Right ventricle myocardium inferior (tissue), 1 donor: ENCODE measurements around the gene MX1. TPM values are rescaled to one million over a fixed set of nuclear protein-coding genes. Genes with fewer than 3 reads are reported as not detected.
A peak's percentile ranks its signal among the peaks of the same experiment; 100 is the strongest.
"Not testable (repeated sequence)": the region's sequence is repeated elsewhere in the genome, so short reads cannot be mapped to it uniquely, and the experiment has no call there.

ENCODE experiments used
- ATAC-seq: fragments of 200-7000 bp; cut with Tn5 transposase; one replicate; pipeline ENCODE4 v1.9.1; 2020; ENCODE audit warnings: mild to moderate bottlenecking, moderate library complexity
- DNase-seq: peaks from one replicate; pipeline ENCODE4 v3.0.0; 2021; ENCODE audit errors: missing footprints
- intact Hi-C: fragments of 100-400 bp; cut with DNase I; formaldehyde crosslinking; loops from one replicate; pipeline ENCODE4 v1.11.0; 2022
- total RNA-seq: library from RNA; stranded (reverse); fragmentation: NEBNext Ultra II Directional; extraction: Animal tissue kit (Norgen Biotek cat#: 25700); gene quantifications from one replicate; pipeline ENCODE4 v1.2.1, GENCODE V29; 2021
- donor health status: DM: no; HTN: yes; CAD: no; lungs with severe emphysema.

Gene MX1
- total RNA-seq, 1 donor from 2014 or later, result 11.0 TPM

DNA sequence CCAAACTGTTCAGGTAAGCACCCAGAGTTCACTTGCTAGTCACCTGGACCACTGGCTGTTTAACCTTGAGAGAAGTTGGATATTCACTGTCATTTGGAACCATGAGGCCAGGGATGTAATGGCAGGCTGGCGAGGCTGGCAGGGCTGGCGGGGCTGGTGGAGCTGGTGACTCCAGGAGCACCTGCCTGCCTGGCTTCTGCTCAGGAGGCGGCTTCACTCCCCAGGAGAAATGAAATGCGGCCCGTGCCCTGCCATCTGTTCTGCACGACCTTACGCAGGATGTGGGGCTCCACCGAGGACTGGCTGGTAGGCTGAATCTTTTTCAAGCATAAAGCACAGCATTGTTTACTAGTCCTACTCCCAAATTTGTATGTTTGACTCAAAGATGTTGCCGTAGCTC lies 22.7 kb upstream of the MX1 start:
- DNase-seq (no peak), ATAC-seq (no peak)
- intact Hi-C loops, result no loop called here

DNA sequence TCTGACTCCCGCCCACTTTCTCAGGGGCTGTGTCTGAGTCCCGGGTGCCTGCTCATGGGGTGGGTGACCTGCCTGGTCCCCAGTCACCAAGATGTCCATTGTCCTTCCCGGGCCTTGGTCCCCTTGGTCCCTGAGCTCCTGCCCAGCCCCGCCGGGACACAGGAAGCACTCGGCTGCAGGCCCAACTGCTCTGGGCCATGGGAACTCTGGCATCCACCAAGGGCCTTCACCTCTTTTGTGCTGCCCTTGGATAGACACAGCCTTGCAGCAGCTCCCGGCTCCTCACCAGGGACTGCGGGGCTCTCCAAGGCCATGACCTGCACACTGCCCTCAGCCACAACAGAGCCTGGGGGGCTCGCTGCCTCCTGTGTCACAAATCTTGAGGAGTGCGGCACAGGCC lies 22.1 kb upstream of the MX1 start:
- ATAC-seq (no peak), DNase-seq (no peak)
- intact Hi-C loops, result no loop called here

DNA sequence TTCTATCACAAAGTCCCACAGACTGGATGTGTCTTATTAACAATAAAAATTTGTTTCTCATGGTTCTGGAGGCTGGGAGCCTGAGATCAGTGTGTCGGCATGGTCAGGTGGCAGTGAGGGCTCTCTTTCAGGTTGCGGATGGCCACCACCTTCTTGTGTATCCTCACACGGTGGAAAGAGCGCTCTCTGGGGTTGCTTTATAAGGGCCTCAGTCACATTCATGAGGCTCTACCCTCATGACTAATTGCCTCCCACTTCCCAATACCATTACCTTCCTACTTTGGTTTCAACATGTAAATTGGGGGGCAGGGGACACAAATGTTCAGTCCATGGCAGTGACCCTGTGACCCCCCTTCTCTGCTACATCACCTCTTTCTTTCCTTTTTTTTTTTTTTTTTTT lies 20.7 kb upstream of the MX1 start:
- no peak for DNase-seq
- no peak for ATAC-seq
- intact Hi-C loops, result no loop called here

DNA sequence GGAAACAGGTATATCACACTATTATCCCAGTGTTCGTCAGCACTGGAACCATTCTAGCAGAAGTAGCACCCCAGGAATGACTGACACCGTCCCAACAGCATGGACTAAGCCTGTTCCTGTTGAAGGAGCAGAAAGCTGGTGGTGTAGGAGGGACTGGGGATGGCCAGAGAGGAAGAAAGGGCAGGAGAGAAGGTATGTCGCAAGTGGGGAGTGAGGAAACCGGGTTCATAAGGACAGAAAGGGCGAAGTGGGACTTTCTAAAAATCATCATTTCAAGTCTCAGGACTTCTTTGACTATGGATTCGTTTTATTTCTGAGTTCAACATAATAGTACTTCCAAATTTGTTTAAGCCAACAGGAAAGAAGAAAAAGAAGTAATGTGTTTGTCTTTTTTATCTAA lies 19.7 kb upstream of the MX1 start:
- intact Hi-C loops, result no loop called here
- ATAC-seq (no peak), DNase-seq (no peak)

DNA sequence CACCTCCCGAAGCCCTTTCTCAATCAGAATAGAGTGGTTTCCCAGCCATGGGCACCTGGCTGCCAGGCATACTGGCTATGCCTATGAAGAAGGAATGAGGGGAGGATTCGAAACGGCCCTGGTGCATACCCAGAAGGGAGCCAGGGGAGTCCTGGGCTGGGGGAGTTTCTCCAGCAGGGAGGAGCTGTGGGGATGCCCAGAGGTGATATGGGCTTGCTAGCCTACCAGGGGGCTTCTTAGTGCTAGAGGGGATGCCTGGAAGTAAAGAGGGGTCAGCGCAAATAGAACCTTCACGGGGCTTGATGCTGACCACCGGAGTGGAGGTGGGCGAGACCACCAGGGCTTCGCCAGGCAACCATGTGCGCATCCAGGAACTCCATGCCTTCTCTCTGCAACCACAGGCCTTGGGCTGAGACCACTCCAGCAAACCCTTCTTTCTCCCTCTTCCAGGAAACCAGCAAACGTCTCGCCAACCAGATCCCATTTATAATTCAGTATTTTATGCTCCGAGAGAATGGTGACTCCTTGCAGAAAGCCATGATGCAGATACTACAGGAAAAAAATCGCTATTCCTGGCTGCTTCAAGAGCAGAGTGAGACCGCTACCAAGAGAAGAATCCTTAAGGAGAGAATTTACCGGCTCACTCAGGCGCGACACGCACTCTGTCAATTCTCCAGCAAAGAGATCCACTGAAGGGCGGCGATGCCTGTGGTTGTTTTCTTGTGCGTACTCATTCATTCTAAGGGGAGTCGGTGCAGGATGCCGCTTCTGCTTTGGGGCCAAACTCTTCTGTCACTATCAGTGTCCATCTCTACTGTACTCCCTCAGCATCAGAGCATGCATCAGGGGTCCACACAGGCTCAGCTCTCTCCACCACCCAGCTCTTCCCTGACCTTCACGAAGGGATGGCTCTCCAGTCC lies 18.2 kb upstream of the MX1 start:
- intact Hi-C loops, result no loop called here
- no peak for ATAC-seq
- no peak for DNase-seq

DNA sequence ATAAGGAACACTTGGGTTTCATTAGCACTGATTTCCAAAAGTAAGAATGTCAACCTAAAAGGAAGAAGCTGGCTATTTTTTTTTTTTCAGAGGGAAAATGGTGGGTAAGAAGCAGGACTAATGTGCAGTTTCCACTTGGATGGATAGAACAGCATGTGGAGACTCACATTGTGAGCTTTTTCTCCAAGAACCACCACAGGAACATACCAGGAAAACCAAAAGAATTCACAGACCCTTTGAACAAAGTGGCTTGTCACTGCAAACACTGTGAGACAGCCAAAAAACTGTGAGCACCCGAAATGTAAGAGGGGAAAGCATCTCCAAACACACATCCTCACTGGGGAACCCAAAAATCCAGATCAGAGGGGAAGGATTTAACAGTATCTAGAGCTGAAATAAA lies 15.7 kb upstream of the MX1 start:
- no peak for ATAC-seq
- intact Hi-C loops, result no loop called here
- DNase-seq, result no peak

DNA sequence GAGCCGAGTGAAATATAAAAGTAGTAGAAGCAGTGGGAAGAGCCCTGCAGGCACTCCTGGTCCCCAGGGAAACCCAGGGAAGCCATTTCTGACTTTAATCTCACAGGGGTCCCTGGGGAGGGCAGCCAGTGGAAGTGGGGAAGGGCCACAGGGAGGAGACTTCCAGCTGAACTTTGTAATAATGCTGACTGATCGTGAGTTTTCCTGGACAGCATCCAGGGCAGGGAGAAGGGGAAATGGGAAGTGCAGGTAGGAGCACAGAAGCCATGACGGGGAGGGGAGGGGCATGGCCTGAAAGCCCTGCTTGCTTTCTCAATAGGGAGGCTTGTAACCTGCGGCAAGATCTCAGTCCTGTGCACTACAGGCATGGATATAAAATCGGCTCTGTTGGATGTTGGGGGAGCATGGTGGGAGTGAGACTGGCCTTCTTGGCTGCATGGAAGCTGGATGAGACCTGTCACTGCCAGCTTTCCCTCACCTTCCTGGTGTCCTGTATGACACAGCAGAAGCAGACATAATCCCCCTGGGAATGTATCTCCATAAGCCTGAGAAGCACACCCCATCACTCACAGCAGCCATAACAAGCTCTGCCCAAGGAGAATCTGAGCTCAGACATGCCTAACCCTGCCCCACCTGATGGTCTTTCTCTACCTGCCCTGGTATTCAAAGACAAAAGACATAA lies 15.1 kb upstream of the MX1 start:
- ATAC-seq (no peak), DNase-seq (no peak)
- intact Hi-C loops, result no loop called here

DNA sequence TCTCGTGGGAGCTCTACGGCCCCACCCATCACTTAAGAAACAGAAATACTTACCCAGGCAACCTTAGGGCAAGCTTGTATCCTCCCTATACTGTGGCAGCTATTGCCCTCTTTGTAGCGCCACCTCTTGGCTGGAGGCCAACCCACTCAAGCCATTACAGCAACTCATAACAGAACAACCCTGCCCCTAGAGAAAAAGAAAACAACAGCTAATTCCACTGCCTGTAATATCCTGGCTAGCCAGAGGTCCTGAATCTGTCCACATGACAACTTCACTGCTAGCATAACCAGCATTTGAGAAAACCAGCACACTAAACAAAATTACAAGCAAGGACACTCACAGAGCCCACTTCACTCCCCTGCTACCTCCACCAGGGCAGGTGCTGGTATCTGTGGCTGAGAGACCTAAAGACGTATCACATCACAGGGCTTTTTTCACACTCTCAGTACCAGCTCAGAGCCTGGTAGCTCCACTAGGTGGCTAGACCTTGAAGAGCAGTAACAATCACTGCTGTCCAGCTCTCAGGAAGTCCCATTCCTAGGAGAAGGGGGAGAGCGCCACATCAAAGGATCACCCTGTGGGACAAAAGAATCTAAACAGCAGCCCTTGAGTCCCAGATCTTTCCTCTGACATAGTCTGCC lies 14.5 kb upstream of the MX1 start:
- no peak for ATAC-seq
- intact Hi-C loops, result no loop called here
- DNase-seq, result no peak

DNA sequence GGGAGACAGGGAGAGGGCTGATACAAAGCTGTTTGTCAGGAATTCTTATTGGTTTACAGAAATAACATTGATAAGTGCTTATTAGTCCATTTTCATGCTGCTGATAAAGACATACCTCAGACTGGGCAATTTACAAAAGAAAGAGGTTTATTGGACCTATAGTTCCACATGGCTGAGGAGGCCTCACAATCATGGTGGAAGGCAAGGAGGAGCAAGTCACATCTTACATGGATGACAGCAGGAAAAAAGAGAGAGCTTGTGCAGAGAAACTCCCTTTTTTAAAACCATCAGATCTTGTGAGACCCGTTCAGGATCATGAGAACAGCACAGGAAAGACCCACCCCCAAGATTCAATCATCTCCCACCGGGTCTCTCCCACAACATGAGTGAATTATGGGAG lies 8.5 kb upstream of the MX1 start:
- DNase-seq, intact Hi-C loops, ATAC-seq: not testable (repeated sequence)

DNA sequence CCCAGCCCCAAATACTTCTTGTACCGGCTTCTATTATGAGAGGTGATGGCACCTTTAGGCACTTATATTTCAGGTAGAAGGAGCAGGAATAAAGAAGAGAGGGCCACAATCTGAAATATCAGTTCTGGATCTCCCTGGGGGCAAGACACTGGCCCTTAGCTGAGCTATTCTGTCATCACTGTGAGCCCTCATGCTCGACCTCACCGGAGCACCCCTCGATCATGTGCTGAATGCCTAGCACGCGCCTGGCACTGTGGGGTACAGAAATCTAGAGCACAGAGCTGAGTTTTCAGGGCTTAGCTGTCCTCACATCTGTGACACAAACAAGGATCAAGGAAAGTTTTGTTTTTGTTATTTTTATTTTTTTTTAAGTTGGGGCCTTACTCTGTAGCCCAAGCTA lies 7.6 kb upstream of the MX1 start:
- no peak for ATAC-seq
- intact Hi-C loops, result no loop called here
- no peak for DNase-seq

DNA sequence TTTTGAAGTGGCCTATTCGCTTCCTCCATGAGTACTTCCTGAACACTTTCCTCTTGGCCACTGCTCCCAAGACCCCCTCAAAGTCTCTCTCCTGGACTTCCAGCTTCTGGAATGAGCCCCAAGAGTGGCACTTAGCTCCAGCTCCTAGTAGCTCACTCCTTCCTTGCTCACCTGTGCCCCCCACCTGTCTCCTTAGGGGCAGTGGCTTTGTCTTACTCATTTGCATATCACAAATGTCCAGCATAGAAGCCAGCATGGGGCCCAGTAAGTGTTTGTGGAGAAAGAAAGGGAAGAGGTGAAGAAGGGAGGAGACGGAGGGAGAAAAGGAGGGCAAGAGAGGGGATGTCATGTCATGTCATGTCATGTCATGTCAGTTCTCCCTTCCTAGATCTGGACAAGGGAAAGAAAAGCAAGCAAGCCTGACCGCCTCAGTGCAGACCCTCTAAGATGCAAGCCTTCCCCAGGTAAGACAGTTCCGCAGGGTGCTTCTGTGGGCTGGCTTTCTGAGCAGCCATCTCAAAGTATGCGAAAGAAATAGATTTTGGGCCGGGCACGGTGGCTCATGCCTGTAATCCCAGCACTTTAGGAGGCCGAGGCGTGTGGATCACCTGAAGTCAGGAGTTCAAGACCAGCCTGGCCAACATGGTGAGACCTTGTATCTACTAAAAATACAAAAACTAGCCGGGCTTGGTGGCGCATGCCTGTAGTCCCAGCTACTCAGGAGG lies 6.9 kb upstream of the MX1 start:
- intact Hi-C loops, result no loop called here
- no peak for DNase-seq
- no peak for ATAC-seq

DNA sequence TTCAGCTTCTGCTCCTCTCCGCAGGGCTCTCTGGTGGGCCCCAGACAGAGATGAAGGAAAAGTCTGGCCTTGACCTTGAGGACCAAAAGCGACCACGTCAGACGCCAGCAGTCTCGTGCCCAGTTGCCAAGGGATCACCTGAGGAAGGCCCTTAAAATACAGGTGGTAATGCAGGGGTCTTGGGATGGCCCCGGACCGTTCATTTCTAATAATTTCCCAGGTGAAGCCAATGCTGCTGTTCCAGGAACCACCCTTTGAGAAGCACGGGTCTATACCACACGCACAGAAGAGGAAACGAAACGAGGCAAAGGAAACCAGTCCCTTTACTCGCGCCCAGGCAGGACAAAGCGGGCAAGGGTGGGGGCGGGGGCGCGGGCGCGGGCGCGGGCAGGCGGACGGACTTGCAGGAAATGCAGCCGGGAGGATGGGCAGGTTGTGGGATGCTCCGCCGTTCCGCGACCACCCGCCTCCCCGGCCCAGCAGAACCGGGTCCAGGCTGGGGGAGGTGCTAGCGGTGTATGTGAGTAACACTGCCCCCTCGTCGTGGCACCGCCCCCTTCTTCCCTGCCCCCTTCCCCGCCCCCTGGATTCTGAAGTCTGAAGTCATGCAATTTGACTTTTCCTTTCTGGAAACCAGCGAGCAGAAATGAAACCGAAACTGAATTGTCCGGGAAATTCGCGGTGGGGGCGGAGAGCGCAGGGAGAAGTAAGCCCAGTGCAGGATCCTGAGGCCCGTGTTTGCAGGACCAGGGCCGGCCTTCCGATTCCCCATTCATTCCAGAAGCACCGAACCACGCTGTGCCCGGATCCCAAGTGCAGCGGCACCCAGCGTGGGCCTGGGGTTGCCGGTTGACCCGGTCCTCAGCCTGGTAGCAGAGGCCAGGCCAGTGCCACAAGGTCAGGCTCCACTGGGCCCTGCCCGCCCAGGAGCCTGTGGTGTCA lies 5.8 kb upstream of the MX1 start:
- intact Hi-C loops, result no loop called here
- ATAC-seq, result peak; percentile 95
- DNase-seq, result peak; percentile 91

DNA sequence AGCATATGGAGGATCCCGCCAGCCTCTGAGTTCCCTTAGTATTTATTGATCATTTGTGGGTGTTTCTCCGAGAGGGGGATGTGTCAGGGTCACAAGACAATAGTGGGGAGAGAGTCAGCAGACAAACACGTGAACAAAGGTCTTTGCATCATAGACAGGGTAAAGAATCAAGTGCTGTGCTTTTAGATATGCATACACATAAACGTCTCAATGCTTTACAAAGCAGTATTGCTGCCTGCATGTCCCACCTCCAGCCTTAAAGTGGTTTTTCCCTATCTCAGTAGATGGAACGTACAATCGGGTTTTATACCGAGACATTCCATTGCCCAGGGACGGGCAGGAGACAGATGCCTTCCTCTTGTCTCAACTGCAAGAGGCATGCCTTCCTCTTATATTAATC lies 5.0 kb upstream of the MX1 start:
- ATAC-seq, intact Hi-C loops, DNase-seq: not testable (repeated sequence)

DNA sequence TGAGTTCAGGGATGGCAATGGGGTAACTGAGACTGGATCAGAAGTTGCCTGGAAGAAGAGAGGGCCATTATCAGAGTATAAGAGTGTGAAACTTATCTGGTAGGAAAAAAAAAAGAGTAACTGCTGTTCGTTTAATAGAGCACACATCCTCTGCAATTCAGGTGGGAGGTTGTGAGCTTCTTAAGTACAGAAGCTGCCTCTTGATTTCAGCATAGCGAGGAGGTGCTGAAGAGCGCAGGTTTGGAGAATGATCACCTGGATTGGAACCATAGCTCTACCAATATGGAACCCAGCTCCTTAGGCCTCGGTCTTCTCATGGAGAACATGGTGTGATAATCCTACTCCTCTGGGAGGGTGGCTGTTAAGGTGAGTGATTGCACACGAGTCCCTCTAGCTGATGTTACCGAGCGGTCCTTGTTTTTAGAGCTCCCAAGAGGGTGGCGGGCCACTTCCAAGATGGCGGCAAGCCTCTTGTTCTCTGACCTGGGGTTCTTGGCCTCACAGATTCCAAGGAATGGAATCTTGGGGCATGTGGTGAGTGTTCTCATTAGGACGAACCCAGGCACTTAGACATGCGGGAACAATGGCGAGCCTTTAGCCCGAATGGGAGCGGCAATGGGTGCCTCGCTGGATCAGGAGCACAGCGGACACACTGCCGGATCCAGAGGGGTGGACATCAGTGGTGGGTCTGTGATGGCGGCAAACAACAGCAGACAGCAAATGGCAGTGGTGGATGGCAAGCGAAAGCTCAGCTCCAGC lies 3.3 kb upstream of the MX1 start:
- ATAC-seq (no peak), DNase-seq (no peak)
- intact Hi-C loops, result no loop called here

DNA sequence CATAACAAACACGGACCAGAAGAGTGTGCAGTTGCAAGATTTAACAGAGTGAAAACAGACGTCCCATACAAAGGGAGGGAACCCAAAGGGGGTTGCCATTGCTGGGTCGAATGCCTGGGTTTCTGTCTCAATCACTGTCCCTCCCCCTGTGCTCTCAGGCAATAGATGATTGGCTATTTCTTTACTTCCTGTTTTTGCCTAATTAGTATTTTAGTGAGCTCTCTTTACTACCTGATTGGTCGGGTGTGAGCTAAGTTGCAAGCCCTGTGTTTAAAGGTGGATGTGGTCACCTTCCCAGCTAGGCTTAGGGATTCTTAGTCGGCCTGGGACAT lies 2.8 kb upstream of the MX1 start:
- DNase-seq, ATAC-seq, intact Hi-C loops: not testable (repeated sequence)

DNA sequence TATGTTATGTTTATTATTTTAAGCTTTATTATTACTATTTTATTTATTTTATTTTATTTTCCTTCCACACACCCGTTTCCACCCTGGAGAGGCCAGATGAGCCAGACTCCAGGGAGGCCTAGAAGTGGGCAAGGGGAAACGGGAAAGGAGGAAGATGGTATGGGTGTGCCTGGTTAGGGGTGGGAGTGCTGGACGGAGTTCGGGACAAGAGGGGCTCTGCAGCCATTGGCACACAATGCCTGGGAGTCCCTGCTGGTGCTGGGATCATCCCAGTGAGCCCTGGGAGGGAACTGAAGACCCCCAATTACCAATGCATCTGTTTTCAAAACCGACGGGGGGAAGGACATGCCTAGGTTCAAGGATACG lies 468 bp upstream of the MX1 start:
- DNase-seq (no peak), ATAC-seq (no peak)
- intact Hi-C loops, result loop anchor here (5.0 kb wide), 1 partner anchor 58 kb away; no protein-coding TSS in a partner anchor

DNA sequence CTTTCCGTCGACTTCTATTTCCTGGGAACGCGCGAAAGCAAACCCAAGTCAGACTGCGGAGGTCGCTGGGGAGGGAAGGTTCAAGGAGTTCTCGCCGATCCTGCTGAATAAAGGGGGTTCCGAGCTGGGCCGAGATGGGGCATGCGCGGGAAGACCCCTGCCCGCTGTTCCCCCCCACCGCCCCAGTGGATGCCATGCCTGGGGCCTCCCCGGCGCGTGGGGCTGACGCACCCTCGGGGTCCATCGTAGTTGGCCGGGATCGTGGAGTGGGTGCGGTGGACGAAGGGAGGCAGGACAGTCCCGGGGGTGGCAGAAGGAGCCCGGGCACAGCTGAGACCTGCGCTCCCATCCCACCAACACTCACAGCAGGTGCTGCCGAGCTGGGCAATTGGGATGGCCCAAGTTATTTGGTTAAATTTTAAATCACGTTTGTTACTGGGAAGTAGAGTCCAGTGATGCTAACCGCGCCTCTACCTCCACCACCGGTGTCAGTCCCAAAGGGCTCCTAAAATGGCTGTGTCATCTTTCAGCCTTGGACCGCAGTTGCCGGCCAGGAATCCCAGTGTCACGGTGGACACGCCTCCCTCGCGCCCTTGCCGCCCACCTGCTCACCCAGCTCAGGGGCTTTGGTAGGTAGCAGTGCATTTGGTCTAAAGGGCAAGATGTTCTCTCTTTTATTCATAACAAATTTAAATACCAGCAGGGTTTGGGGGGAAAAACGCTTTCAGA lies 801 bp downstream of the MX1 start:
- ATAC-seq (peak; percentile 19), DNase-seq (no peak)
- intact Hi-C loops, result loop anchor here (5.0 kb wide), 1 partner anchor 60 kb away; no protein-coding TSS in a partner anchor
